Cerebellar nuclear complex (tissue), 1 donor: ENCODE measurements around the gene CHCHD6.

Source experiments
- DNase-seq, 2 experiments: peaks; one replicate each; lab custom pipeline; 2025; lab: John Stamatoyannopoulos, UW

CHCHD6 gene

DNA sequence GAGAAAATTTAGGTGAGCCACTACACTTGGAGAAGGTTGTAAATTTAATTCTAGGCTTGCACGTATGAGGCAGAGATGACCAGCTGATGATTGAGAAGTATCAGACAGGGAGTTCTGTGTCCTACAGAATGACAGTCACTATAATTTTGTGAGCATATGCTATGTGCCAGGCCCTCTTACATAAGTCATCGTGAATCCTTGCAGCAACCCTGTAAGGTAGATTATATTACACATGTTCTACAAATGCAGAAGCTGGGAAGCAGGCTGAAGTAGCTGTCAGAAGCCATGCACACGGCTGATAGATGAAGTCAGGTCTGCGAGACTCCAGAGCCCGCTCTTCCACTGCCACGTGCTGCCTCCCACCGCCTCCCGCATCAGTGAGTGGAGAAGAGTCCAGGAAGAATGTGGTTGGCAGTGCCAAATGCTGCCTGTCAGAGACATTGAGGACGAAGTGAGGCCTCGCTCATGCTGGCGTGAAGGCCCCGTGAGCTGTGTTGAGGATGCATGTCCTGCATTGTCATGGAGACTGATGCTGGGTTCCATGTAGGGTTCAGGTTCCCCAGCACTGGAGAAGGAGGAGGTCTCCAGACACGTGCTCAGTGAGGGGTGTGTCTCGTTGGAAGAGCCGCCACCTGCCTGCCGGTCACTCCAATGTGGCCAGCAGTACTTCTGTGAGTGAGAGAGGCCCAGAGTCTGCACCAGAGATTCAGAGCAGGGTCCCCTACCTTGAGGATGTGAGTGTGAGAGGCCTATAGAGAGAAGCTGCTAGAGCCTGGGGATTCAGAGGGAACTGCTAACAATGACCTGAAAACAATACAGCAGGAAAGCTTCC is 155.6 kb downstream of the CHCHD6 start:
- no peak for DNase-seq

DNA sequence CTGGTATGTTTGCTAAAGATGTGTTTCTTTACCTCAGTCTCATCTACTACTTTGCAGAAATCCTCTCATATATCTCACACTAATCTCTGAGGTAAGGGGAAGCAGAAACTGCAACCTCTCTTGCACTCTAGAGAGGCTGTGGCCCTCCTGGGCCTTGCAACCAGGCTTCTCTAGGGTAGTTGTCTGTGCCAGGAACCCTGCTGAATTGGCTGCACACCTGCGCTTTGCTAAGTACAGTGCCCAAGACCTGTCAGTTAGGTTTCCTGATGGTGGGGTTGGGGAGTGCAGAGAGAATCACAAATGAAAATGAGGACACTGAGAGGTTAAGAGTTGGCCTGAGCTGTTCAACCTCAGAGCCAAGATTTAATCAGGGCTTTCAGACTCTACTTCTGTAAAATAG is 161.7 kb downstream of the CHCHD6 start:
- DNase-seq = no peak

DNA sequence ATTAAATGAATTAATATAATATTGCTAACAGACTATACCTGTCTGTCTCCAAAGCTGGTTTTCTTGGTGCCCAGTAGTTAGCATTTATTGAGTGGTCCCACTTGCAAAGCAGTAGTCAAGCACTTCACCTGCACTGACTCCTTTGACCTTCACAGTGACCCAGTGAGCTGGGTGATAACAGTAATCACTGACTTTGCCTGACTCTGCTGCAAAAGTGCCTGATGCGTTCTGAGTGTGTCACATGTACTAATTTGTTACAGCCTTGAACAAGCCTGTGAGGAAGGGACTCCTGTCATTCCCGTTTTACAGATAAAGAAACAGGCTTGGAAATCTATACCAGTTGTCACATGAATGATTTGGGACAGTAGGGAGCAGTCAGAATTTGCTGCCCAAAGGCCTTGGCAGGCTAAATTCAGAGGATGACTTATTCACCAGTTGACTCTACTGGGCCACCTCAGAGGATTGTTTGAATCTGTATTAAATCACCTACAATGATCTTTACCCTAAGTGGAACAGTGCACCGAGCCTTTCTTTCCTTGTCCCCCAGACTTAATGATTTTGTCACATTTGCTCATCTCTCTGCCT is 162.2 kb downstream of the CHCHD6 start:
- DNase-seq = no peak

DNA sequence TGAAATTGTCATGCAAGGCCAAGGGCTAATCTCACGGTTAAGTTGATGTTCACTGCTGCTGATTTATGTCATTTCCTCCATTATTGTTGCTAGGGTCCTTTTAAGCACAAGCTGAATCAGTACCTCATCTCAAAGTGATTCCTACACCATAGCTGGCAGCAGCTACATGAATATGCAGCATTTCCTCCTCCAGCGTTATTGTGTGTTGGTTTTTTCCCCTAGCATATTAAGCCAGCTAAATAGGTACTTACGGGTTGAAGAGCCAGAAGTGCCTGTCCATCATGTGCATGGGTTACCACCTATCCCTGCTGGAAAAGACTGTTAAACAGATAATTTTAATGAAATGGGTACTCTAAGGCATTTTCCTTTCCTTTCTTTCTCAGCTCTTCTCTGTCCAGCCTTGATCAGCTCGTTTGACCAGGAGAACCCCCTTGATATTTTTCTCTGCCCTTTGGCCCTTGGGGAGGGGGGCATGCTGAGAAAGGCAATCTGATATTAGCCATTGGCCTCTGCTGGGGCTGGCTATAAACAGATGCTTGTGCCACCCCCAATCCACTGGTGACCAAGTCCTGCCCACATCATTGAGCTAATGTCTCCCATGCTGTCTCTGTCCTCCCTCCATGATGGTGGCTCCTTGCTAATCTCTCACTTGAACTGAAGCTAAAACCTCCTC is 163.3 kb downstream of the CHCHD6 start:
- no peak for DNase-seq

DNA sequence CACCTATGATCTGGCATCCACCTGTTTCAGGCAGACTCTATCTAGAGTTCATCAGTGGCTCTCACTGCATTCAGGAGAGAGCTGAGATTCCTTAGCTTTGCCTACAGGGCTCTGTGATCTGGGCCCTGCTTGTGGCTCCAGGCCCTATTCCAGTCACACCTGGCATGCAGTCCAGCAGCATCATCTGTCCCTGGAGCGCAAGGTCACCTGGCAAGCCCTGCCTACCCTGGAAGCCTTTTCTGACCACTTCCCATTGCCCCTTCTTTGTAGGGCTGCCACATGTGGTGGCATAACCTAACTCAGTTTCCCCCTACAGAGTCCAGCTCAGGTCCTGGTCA is 163.8 kb downstream of the CHCHD6 start:
- DNase-seq = no peak

DNA sequence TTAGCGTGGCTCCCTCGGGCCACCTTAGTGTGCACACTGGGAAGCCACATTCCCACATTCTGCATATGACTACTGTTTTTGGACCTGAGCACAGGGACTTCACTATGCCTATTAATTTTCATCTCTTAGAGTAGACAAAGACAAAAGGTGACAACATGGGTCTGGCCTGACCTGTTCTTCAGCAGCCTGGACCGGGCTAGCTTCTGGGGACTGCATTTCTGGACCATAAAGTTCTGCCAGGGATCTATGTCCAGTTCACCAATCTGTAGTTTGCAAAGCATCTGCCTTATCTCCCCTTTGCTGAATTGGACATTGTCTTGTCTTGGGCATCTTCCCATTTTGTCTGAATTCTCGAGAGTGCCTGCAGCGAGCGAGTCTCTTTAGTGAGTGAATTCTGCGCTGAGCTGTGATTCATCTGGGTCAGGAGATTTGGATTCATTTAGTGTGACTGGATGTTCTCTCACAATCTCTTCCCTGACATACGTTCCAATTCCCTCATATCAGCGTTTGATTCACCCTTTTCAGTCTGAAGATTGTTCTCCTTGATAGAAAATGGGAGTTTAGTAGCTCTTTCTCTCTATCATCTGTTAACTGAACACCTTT is 166.7 kb downstream of the CHCHD6 start:
- DNase-seq = no peak

DNA sequence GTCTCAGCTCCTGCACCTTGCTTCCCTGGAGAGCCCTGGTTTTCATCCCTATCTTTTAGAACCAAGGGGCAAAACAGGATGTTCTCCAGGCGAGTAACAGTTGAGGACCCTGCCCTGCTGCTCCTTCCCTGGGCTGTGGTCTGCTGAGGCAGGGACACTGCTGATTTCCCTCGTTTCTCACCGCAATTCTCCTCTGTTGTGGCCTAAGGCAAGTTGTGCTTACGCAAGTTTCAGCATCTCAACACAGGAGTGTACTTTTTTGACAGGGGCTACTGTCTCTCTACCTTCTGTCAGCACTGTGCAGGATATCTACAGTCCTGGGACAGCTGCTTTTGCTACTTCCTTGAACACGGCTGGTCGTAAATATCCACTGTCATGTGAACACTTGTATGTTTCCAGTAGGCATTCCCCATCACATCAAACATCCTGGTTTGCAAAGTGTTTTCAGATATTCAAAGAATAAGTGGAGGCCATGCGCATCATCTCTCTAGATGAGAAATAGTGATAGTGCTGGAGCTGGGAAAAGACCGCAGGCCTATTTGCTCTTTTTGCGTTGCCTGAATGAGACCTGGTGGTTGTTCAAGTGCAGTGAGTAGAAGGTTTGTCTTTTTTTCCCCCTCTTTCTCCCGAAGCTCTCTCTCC is 168.8 kb downstream of the CHCHD6 start:
- DNase-seq = no peak

DNA sequence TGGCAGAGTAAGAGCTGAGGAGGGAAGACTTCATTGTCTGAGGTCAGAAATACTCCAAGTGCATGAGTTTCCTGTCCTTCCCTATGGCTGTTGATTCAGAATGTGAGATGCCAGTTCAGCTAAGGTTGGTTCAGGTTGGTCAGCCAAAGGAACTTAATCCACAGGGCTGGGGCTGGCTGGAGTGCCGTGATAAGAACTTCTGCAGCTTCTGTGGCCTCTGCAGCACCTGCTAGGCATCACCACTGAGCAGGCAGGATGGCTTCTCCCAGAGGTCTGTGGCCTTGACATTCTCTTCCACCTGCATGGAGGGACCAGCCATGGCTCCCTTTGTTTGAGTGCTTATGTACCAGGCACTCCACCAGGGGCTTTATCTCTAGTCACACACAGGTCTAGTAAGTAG is 169.4 kb downstream of the CHCHD6 start:
- no peak for DNase-seq

DNA sequence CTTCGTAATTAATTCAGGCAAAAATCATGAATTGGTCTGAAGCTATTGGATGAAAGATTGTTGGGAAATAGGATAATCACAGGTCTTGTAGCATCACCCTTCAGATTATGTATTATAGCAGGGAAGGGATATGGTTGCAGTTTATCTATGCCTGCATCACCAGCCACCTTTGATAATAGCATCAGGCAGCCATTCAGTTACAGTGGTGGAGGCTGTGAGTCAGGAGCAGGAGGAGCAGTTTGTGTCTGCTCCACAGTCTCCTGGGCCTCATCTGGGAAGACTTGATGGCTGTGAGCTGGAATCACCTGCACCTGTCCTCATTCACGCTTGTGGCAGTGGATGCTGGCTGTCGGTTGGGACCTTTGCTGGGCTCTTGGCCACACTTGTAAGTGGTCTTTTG is 174.6 kb downstream of the CHCHD6 start:
- no peak for DNase-seq

DNA sequence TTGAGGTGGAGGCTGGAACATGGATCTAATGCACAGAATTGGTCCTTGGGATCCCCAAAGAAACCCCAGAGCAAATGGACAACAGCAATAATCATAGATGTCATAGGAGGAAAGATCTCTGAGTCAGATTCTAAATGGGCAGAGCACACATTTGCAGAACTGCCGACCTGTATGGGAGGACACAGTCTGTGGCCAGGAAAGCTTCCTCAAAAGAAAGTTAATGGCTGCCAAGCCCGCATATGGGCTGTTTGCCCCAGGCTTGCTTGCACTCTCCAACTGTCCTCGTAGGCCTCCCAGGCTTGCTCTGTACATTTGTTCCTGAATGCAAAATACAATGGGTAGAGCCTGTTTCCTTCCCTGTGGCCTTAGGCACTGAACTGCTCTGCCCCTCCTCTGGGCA is 176.9 kb downstream of the CHCHD6 start:
- DNase-seq = no peak

DNA sequence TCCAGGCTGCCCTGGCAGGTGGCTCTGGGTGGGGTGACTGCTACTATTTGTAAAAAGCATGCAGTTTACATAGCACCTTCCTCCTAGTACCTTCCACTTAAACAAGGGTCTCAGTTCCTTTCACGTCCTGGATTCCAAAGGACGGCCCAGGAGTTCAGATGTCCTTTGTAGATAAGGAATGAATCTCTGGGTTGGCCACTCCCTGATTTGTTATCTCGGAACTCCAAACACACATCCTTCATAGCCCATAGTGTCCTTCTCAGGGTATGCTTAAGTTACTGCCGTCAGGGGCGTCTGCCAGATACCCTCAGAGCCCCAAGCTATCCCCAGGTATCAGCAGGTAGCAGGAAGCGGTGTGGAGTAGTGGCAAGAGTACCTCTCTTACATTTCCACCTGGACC is 177.8 kb downstream of the CHCHD6 start:
- DNase-seq = no peak

DNA sequence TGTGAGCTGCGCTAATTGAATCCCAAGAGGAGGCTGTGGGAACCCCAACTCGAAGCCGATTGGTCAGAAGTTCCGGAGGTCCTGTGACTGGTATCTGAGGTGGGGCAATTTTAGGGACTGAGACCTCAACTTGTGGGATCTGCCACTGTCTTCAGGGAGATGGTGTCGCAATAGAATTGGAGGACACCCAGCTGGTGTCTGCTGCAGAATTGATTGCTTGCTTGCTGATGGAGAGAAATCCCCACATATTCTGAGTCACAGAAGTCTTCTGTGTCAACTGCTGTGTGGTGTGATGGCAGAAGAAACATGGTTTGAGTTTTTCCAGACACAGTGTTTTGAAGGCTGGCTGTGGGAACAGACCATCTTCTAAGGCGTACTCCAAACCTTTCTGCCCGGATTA is 179.2 kb downstream of the CHCHD6 start:
- no peak for DNase-seq

DNA sequence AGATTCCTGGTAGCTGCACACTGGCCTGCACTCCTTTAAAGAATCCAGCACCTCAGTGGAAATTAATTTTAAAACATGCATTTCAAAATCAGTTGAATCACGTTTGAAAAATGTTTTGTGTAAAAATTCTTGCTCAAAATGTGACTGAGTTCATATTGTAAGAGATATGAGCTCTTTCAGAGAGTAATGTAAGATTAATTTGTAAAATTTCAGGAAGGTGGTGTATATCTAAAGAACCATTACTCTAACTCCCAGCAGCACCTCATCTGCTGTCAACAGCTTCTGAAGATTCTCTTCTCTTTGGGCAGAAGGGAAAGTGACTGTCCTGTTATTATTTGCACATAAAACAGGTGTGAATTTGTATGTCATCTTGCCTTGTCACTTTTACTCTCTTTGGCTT is 181.4 kb downstream of the CHCHD6 start:
- no peak for DNase-seq

DNA sequence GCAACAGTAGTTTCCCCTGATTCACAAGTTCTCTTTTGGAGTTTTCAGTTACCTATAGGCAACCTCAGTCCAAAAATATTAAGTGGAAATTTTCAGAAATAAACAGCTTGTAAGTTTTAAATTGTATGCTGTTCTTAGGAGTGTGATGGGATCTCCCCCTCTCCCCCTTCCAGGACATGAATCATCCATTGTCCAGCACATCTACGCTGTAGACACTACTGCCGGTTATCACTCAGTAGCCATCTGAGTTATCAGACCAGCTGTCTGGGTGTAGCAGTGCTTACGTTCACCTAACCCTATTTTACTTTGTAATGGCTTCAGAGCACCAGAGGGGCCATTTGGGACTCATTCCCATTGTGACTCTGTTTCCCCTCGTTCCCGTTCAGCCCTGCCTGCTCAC is 182.2 kb downstream of the CHCHD6 start:
- no peak for DNase-seq

DNA sequence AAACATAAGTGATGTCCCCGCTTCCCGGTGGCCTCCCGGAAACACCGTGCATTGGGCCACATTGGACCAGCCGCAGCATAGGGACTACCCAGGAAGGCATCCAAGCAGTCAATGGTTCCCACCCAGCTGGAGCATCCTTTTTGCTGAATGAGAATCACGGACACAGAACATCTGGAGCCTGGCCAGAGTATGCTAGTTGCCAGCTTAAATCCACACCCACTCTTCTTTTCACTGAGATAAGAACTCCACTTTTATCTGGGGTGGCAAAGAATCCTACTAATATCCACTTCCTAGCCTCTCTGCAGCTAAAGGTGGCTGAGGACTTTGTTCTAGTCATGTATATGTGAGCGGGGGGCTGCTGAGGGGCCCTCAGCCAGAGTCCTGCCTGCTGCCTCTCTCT is 183.6 kb downstream of the CHCHD6 start:
- no peak for DNase-seq

DNA sequence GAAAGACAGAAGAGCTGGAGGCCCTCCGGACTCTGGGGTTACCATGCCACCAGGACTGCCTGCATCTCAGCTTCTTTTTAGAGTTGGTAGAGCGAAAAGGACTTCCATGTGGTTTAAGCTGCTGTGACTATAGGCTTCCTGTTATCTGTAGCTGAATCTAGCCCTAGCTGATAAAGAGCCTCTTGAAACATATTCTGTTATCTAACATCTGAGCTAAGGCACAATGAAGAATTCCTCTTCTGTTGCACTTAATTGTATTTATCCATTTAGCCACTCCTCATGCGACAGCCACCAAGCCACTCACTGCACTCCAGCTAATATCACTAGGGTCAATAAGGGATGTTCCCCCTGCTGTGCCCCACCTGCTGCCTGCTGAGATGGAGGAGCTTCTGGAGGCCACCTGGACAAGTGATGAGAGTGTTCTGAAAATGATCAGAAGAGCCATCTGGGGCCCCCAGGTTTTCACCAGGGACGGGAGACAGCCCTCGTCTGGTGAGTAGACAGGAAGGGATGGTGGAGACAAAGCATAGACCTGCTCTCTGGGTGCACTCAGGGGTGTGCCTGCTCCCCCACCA is 184.2 kb downstream of the CHCHD6 start:
- no peak for DNase-seq

DNA sequence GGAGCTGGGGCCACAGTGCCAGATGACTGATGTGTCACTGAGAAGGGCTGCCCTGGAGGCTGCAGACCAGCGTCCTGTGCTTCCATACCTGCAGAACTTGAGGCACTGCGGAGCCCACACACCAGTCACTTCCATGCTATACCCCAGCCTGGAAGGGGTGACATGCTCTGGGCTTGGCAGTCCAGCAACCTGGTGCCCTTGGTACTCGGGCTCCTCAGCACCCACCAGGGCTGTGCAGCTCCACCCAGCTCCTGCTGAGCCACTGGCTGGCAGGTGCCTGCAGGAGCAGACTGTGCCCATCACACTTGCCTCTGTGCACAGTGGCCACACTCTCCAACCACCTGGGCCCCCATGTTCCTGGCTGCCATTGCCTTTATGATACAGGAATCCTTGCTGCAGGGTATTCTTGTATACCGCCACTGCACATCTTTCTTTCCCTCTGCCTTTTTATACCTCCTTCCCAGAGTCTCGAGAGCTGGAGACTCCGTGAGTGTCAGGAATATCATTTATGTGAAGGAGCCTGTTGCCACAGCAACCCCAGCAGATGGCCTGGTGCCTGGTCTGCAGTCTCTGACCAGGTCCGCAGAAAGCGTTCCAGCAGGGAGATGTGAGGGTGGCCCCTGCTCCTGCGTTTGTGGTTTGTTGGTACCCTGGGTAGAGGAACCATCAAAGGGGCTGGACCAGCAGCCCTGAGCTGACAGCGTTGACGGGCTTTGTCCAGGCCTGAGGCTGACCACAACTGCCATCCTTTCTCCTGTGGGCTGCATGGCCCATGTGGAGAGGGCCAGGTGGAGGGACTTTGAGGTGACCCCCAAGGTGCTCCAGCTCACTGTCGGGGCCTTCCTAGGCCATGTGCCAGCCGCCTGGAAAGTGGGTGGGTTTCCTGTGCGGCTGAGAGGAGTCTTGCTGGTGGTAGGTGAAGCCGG is 185.5 kb downstream of the CHCHD6 start:
- DNase-seq = no peak

DNA sequence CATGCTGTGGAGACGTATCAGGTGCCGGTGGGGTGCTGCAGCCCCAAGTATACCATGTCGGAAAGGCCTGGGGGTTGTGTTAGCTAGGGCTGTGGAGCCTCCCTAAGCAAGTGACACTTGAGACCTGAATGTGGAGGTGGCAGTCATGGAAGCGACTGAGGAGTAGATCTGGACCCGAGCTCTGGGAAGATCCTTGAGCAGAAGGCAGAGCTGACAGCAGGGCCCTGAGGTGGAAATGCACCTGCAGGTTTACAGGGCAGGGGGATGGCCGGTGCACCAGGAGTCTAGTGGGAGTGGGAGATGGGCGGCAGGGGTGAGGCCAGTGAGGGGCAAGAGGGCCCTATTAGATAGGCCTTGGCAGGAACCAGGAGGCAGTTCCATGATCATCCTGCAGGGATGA is 187.1 kb downstream of the CHCHD6 start:
- no peak for DNase-seq

DNA sequence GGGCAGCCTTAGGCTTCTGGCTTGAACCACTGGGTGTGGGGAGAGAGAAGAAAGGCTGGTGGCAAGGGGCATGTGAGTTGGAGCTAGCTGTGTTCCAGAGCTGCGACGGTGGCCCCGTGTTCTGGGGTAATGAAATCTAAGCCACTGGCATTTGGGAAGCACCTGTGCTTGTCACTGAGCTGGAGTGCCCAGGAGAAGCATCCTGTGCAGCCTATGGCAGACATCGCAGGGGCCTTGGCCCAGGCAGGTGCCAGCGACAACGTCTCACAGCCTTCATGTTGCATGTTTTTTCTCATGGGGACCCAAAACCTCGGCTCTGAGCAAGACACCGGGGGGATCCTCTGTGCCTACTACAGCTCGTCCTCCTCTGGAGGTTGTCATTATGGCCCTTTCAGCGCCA is 187.8 kb downstream of the CHCHD6 start:
- DNase-seq = no peak

DNA sequence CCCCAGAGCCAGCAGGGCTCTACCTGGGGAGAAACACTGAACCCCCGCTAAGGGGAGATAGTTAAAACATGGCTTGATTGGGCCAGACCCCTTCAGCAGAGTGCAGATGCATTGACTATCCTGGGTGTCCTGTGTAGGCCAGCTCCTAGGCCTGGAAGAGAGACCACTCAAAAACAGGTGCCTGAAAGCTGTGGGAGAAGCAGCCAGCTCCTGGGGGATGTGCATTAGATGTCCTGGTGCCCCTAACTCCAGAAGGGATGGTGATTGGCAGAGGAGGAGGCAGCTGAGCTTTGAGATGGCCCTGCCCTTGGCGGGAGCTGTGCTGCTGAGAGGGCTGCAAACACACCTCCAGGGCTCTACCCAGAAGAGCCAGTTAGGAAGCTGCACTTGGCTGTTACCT is 189.6 kb downstream of the CHCHD6 start:
- DNase-seq = no peak

DNA sequence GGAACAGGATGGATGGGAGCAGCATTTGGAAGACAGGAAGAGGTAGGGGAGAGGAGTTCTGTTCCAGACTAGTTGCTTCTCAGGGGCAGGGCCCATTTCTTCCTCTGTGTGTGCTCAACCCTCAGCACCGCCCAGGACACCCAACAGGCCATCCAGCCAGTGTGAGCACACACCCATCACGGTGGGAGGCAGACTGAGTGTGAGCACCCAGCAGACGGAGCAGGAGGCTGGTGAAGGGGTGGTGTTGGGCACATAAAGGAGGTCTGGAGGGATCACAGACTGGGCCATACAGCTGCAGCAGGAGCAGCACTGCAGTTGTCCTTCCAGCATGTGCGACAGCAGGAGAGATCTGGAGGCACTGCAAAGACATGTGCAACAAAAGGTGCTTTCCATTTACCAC is 190.4 kb downstream of the CHCHD6 start:
- no peak for DNase-seq
